Glomerular endothelial cell (primary cell): Measurements from ENCODE around the gene KDF1. TPM values are rescaled to one million over a fixed set of nuclear protein-coding genes. Genes with fewer than 3 reads are reported as not detected.
A peak's percentile ranks its signal among the peaks of the same experiment; 100 is the strongest.

Source experiments
- DNase-seq: peaks from one replicate; pipeline ENCODE4 v3.0.0-alpha.2; 2011; ENCODE audit warnings: low read depth, low spot score; ENCODE audit errors: extremely low read depth
- total RNA-seq: library from RNA; depleted of rRNA; stranded (reverse); fragments of >200 nt; gene quantifications from 2 replicates; pipeline ENCODE4 v1.2.3, GENCODE V29; 2015

Gene KDF1
- total RNA-seq, 1 donor from 2014 or later = not detected

DNA sequence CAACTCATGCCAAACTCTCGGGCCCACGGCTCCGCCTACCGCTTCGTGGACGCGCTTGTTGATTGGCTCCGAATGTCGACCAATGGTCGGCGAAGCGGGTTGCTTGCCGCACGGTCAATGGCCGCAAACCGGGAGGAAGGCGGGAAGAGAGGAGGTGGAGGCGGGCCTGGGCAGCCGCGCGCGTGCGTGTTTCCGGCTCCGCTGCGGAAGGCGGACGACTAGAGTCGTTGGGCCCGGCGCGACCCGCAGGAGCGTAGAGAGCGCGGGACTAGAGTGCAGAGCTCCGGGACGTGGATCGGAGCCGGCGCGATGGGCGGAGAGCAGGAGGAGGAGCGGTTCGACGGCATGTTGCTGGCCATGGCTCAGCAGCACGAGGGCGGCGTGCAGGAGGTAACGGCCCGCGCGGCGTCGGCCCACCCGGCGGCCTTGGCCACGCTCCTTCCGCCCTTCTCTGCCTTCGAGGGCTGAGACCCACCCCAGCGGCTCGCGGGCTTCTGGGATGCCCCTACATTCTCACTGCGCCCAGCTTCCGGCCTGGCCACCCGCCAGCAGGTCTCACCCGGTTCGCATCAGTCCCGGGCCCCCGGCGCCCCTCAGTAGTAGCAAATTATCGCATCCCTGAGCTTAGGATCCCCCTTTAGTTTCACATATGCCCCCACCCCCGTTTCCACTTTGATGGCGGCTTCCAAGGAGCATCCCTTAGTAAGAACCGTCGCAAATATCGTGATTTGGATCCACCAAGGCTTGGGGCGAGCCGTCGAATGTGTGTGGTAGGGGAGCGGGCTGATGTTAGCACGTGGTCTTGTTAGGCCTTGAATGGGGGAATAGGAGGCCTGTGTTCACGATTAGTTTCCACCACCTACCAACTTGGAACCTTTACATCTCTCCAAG, 38.5 kb downstream of the KDF1 start, which contains the start of gene NUDC:
Gene NUDC, plus strand, starts transcription at position 204 of the 891 bp plus-strand sequence. Its CDS starts 106 bp downstream, at position 310.
- peak; percentile 83 for DNase-seq

DNA sequence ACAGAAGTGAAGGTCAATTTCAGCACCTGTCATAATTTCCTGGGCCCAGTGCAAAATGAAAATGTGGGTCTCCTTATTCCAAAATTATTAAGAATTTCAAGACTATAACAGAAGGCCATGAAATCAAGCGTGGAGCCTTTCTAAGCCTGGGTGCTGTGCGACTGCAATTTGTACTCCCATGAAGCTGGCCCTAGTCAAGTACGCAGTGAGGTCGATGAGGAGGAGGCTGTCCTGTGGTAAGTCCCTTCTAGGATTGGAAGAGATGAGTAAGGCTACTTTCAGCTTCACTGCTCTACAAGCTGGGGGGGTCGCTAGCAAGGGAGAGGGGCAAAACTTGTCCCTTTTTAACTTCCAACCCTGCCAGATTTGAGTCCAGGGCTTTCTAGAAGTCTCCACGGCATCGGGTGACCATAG, 39.1 kb downstream of the KDF1 start:
- DNase-seq = no peak

DNA sequence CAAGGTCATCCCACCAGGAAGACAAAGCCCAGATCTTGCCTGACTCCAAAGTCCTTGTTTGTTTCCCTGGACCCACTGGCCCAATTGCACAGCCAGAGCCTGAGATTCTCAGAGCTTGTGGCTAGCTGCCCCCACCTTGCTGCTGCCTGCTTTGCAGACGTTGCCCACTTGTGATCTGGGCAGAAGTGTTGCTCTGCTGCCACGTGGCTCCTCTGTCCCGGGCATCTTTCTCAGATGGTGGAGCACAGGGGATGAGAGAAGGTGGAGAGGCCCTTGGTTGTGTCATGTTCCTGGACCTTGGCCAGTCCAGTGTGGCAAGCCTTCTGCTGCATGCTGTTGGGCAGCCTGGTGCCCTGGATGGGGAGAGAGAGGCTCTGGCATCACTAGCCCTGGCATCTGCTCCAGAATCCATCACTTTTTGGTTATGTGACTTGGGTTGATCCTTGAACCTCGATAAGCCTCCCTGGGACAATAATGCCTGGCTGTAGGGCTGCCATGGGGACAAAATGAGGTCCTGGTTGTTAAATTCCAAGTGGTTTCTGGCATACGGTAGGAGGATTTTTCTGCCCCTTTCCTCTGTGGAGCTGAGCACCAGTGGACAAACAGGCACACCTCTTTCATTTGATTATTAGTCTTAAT, 44.9 kb downstream of the KDF1 start:
- DNase-seq = no peak

DNA sequence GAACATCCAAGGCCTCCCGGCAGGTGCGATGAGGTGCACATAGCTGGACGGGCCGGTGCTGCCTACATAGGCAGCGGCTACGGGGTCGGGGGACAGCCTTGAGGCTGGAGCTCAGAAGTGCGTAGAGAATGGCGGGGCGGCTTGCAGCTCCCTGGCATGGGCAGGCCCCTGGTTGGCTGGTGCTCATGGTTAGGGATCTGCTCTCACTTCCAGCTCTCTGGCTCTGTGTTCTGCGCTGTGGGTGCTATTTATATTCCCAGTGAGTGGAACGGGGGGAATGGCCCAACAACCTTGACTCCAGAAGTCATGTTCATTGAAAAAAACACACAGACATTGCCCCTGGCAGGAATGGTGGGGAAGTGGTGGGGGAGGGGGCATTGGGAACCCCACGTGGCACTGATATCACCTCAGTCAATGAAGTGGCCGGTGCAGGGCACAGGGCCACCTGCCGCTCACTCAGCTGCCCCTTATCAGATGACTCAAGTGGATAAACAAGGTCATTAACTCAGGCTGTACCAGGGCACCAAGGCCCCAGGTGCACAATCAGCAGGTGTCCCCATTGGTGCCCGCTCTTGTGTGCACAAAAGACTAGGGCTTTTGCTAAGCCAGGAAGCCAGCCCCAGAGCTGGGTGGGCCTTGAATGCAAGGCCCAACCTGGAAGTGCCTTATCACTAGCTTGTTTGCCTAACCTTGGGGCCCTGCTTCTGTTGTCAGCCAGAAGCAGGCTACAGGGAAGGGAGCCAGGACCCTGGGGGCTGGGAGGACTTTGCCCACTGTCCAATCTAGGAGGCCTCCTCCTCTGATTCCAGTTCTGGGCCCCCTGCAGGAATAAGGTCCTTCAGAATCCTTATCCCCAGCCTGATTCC, 46.3 kb downstream of the KDF1 start, which contains the start of gene NR0B2:
Gene NR0B2, minus strand, starts transcription at position 222 of the 866 bp plus-strand sequence. Its CDS starts 35 bp downstream, at position 187.
- no peak for DNase-seq

DNA sequence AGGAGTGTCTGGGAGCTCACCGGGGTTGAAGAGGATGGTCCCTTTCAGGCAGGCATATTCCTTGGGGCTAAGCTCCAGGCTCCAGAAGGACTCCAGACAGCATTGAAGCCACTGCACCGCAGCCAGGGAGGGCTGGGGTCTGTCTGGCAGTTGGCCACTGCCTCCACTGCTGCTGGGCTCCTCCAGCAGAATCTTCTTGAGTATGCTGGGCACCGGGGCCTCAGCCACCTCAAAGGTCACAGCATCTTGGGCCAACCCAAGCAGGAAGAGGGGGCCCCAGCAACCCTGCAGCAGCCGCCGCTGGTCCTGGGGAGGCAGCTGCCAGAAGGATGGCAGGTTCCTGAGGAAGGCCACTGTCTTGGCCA, 46.9 kb downstream of the KDF1 start:
- no peak for DNase-seq

DNA sequence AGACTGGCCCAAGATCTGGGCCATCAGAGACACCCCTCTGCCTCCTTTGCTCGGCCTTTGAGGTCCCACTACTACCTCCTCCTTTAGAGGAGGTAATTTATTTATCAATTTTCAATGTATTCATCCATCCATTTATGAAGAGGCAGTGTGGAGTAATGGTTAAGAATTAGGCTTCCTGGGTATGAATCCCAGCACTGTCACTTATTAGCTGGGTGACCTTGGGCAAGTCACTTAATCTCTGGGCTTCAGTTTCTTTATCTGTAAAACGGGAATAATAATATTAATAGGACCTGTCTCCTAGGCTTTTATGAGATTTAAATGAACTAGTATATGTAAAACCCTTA, 48.1 kb downstream of the KDF1 start:
- DNase-seq = no peak

DNA sequence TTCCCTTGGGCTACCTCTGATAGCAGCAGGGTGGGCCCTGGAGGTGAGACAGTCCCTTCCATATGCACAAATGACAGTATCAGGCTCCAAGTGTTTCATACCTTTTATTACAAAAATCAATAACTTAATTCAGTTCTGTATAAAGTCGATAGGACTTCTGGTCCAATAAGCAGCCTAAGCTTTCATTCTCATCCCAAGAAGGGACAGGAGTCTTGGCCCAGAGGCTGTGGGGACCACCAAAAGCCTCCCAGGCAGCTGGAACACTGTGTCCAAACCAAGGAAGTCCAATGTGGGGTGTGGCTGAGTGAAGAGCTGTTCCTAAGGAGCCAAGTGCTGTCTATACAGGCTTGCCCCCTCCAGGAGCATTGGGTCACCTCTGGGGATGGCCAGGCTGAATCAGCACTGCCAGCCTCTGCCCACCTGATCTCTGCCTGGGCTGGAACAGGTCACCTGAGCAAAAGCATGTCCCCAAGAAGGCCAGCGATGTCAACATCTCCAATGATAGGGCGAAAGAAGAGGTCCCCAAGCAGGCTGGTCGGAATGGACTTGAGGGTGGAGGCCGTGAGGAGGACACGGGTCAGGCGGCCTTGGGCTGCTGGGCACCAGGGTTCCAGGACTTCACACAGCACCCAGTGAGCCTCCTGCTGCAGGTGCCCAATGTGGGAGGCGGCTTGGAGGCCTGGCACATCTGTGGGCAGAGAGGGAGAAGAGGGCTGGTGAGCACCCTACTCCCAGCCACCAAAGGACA, 48.7 kb downstream of the KDF1 start:
- DNase-seq = no peak

DNA sequence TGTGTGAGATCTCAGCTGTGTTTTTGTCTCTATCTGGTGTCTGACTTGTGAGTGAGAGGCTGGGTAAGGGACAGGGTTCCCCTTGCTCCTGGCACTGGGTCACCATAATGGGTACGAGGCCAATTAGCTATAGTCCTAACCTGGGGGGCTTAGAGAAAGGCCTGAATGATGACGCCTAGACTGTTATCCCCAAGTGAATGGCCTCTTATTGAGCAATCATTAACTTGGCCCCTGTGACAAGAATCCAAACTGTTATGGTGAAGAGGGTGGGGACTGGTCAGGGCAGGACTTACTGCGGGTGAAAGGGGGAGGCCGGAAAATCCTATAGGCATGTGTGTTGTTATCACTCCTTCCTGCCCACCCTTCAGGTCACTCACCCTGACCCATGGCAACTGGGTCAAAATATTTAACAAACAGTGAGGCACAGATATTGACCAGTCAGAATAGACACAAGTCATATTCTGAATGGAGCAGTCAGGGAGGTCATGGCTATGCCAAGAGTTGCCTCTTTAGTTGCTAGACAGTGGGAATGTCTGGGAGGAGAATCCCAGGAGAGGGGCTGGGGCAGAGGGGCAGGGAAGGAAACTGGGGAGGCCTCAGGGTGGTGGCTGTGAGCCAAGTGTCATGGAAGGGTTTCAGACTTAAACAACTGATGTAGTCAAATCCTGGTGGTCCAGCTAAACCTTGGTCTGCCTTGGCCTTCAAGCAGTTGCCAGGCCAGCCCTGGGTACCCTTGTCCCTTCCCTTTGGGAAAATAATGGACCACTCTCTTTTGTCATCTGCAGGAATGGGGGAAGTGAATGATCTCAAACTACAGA, 49.7 kb downstream of the KDF1 start:
- no peak for DNase-seq

DNA sequence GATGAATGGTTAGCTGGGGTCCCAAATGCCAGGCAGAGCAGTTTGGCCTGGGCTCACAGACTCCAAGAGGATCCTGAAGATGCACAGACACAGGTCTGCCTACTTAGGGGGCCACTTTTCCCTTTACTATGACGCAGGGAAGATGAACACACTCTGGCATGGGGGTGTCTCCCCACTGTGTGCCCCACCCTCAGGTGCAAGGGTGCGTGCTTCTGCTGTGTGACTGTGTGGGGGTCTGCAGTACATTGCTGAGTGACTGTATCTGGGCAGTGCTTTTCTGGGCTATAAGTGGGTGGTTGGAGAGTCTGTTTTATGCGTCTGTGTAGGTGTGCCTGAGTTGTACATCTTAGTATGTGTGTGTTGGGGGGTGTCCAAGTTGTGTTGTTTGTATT, 50.3 kb downstream of the KDF1 start:
- DNase-seq = no peak

DNA sequence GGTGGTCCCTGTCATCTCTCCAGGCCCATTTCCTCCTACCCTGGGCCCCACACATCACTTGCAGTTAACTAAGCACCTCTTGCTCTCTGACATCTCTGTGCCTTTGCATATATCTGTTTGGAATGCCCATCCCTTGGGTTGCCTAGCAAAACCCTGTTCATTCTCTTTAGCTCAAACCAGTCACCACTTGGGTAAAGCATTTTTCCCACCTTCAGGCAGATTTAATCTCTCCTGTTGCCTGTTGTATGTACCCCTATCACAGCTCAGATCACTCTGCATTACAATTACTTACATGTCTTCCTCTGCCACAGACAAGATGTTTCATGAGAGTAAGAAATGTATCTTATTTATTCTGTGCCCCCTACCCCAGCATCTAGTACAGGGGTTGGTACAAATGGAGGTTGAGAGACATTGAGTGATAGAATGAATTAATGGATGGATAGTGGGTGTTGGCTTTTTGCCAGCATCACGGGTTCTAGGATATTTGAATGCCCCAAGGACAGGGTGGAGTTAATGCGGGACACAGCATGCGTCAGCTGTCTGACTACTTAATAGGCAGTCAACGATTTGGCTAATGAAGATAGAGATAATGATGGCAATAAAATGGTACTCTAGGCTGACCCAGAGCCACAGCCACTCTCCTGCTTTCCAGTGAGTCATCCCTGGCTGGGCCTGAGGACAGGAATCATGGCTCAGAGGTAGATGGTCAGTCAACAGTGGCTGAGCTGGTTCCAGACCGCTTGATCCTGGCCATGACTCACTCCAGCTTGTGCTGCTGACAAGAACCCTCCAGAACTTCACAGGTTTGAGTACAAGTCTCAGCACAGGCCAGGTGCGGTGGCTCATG, 53.0 kb downstream of the KDF1 start:
- DNase-seq = no peak

DNA sequence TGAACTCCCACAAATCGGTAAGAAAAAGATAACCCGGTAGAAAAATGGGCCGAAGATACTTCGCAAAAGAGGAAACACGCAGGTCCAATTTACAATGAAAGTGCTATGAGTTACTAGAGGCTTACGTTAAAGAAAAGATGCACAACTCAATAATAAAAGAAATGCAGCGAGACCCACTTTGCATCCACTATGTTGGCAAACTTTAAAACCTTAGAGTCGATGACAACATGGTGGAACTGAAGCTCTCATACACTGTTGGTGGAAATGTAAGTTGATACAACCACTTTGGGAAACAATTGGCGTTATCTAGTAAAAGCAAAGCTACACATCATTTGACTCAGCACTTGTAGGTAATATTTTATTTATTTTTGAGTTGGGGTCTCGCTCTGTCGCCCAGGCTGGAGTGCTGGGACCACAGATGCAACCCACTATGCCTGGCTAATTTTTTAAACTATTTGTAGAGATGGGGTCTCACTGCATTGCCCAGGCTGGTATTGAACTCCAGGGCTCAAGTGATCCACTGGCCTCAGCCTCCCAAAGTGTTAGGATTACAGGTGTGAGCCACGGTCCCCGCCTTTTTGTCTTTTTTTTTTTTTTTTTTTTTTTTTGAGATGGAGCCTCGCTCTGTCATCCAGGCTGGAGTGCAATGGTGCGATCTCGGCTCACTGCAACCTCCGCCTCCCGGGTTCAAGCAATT, 59.3 kb downstream of the KDF1 start:
- DNase-seq = no peak

DNA sequence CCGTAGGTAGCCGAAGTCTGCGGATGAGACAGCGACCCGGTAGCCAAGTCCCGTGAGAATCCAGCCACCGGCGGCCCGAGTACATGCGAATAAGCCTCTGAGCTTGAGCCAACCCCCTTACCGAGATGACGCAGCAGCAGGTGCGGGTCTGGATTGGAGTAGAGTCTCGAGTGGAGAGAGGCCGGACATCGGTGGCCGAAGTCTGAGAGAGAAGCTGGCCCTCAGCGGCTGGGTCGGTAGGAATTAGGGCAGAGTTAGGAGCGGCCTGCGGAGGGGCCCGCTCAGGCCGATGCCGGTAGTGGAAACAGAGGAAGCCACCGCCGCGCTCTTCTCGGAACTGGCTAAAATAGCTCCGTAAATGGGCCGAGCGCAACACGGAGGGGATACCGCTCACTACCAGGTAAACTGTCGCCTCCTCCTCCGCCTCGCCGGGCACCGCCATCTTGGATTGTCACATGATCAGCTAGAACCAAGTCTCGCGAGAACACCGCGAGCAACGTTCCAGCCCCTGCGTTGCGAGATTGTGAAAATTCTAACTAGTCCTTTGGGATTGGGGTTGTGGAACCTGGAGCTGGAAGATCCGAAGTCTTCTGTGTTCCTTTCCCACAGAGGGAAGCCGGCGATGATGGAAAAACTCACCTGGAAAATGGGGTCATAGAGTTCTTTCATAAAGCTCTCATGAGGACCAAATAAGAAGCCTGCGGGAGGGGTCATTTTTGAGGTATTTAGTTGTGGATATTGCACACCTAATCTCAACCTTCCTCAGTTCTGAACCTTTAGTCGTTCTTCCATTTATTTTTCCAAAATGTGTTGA, 60.1 kb downstream of the KDF1 start, which contains the start of gene GPATCH3:
Gene GPATCH3, minus strand, starts transcription at position 467 of the 814 bp plus-strand sequence. Its CDS starts 25 bp downstream, at position 442.
- DNase-seq = peak; percentile 92

Other genes starting within 250 kb of the KDF1 start
- 6.0 and 9.5 TPM in 2 replicates for gene PIGV, start 172.5 kb downstream of the KDF1 start, total RNA-seq
- 23.2 and 24.4 TPM in 2 replicates for gene ZDHHC18, start 133.8 kb downstream of the KDF1 start, total RNA-seq
- gene SFN, start 97.3 kb downstream of the KDF1 start, total RNA-seq = 4.2 TPM in 1 of 2 replicates, not detected in the other
- 9.5 TPM in 2 replicates for gene GPN2, start 70.2 kb downstream of the KDF1 start, total RNA-seq
- gene GPATCH3, start 60.0 kb downstream of the KDF1 start, total RNA-seq = 4.4 and 7.1 TPM in 2 replicates
- gene NR0B2, start 46.5 kb downstream of the KDF1 start, total RNA-seq = not detected in 2 replicates
- 87.2 and 91.6 TPM in 2 replicates for gene NUDC, start 38.7 kb downstream of the KDF1 start, total RNA-seq
- gene TRNP1, start 33.2 kb upstream of the KDF1 start, total RNA-seq = 65.4 and 169 TPM in 2 replicates
- gene TENT5B, start 52.4 kb upstream of the KDF1 start, total RNA-seq = 1.3 and 2.5 TPM in 2 replicates
- 64.3 and 112 TPM in 2 replicates for gene SLC9A1, start 194.7 kb upstream of the KDF1 start, total RNA-seq